Measurements from ENCODE around the gene AQP10.
"Not testable (repeated sequence)": the region's sequence is repeated elsewhere in the genome, so short reads cannot be mapped to it uniquely, and the experiment has no call there.

AQP10 gene, protein sequence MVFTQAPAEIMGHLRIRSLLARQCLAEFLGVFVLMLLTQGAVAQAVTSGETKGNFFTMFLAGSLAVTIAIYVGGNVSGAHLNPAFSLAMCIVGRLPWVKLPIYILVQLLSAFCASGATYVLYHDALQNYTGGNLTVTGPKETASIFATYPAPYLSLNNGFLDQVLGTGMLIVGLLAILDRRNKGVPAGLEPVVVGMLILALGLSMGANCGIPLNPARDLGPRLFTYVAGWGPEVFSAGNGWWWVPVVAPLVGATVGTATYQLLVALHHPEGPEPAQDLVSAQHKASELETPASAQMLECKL

DNA sequence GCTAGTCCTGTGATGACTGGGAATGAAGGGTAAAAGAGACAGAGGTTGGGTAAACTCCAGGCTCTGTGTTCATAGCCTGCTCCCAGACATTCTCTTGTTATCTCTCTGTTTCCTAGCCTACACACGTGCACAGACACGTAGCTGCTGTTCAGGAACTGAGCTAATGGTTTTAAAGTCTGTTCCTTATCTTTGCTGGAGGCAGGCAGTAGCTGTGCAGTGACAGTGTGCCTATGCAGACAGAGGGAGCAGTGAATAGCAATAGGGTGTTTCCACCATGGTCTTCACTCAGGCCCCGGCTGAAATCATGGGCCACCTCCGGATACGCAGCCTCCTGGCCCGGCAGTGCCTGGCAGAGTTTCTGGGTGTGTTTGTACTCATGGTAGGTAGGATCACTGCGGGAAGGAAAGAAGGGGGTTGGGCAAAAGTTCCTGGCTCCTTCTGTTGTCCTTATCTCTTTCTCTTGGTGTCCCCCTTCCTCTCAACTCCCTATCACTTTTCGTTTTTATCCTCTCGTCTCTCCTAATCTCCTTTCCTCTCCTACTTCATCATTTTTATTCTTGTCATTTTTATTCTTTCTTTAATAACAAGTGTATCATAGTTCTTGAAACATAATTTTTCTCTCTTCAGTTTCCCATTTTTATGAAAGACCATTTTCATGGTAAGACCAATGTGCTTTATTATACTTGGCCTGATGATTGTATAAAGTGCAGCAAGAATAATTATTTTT lies at the start of gene AQP10:
Gene AQP10, plus strand, starts transcription at position 212 of the 727 bp plus-strand sequence. Its CDS starts 63 bp downstream, at position 275.
- no peak within 1 kb of the TSS for H3K4me3 ChIP-seq (ENCODE audit: low read depth in 1 of 2, low read length in 2 of 2)
- H3K9ac ChIP-seq (ENCODE audit: low read depth in 1 of 2, low read length in 2 of 2), result peak within 1 kb of the TSS in 1 of 2 donors; percentile 25
- H3K9me3 ChIP-seq (ENCODE audit: control insufficient read depth in 1 of 2, low read length in 2 of 2), result peaks cover 4 to 8% of the 10 kb centered on the region in 2 donors
- peak within 1 kb of the TSS; percentile 56 for H3K27ac ChIP-seq (ENCODE audit: low read depth, low read length)
- H3K4me1 ChIP-seq (ENCODE audit: control insufficient read depth in 1 of 2, insufficient read depth in 2 of 2, low read length in 2 of 2), result peaks cover 6 to 11% of the 10 kb centered on the region in 2 donors
- no peaks in the 10 kb centered on the region for H3K36me3 ChIP-seq (ENCODE audit: control insufficient read depth in 1 of 2, insufficient read depth in 2 of 2, low read length in 2 of 2)
- peaks cover 6 to 9% of the 10 kb centered on the region in 2 donors for H3K27me3 ChIP-seq (ENCODE audit: control insufficient read depth in 1 of 2, insufficient read depth in 2 of 2, low read length in 2 of 2)

DNA sequence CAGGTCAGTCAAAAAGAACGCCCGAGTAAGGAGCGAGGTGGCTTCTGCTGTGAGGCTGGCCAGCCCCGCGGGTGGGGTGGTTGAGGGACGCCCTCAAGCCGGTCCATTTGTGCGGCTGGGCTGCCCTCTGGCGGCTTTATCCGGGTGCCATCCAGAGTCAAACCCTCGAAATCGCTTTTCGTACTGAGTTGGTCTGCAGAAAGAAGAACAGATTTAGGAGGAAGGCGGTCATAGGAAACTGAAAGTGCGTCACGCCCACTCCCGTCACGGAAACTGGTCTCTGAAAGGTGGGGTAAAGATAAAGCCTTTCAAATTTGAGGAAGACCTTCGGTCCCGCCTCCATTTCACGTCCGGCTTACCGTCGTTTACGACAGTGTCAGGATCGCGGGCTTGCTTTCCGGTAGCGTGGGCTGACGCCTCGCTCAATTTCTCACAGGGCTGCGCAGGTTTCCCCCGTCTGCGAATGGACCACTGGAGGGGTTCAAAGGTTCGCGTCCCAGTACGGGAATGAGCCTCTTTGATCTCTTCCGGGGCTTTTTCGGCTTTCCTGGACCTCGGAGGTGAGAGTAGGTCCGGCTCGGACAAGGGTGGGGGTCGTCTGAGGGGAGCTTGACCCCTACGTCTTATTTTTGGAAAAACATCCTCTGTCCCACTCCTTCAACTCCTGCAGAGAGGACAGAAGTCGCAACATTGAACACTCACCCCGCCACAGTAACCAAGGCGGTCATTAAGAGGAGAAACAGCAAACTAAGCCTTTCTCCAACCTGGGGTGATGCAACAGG lies 48.5 kb upstream of the AQP10 start, which contains the start of gene HAX1:
Gene HAX1, plus strand, starts transcription at position 413 of the 782 bp plus-strand sequence. Its CDS starts 95 bp downstream, at position 508.
- peak within 1 kb of the TSS; percentile 72 for H3K27ac ChIP-seq (ENCODE audit: low read depth, low read length)
- H3K4me3 ChIP-seq (ENCODE audit: low read depth in 1 of 2, low read length in 2 of 2), result peak within 1 kb of the TSS; percentile 92 to 93
- H3K36me3 ChIP-seq (ENCODE audit: control insufficient read depth in 1 of 2, insufficient read depth in 2 of 2, low read length in 2 of 2), result peaks cover 22 to 29% of the 10 kb centered on the region in 2 donors

DNA sequence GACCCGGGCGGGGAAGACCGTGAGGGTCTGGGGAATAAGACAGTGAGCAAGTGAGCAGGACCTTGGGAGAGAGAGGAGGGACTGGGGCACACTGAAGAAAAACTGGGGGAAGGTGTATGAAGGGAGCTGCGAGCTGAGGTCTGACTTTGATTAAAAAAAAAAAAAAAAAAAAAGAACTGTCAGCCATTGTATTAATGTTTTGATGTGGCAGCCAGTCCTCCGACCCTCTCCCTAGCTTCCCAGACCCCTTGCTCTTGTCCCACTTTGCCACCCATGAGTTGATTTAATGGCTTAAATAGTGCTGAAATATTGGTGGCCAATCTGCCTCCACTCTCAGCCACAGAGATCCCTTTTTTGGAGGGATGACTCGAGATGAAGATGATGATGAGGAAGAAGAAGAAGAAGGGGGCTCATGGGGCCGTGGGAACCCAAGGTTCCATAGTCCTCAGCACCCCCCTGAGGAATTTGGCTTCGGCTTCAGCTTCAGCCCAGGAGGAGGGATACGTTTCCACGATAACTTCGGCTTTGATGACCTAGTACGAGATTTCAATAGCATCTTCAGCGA lies 47.8 kb upstream of the AQP10 start:
- Histone ChIP-seq H3K9ac (ENCODE audit: low read depth in 1 of 2, low read length in 2 of 2) (peak overlapping the region; percentile 88 to 94), H3K27me3 (ENCODE audit: control insufficient read depth in 1 of 2, insufficient read depth in 2 of 2, low read length in 2 of 2) (no peaks in the 10 kb centered on the region), H3K4me3 (ENCODE audit: low read depth in 1 of 2, low read length in 2 of 2) (peak overlapping the region; percentile 92 to 93), H3K36me3 (ENCODE audit: control insufficient read depth in 1 of 2, insufficient read depth in 2 of 2, low read length in 2 of 2) (peaks cover 22 to 27% of the 10 kb centered on the region in 2 donors), H3K4me1 (ENCODE audit: control insufficient read depth in 1 of 2, insufficient read depth in 2 of 2, low read length in 2 of 2) (peaks cover 0 to 17% of the 10 kb centered on the region in 2 donors), H3K27ac (ENCODE audit: low read depth, low read length) (peak overlapping the region; percentile 72), H3K9me3 (ENCODE audit: control insufficient read depth in 1 of 2, low read length in 2 of 2) (no peaks in the 10 kb centered on the region)

More for the DNA sequence above, 48.5 kb upstream of the AQP10 start, which contains the start of gene HAX1:
- peaks cover 0 to 17% of the 10 kb centered on the region in 2 donors for H3K4me1 ChIP-seq (ENCODE audit: control insufficient read depth in 1 of 2, insufficient read depth in 2 of 2, low read length in 2 of 2)
- peak within 1 kb of the TSS; percentile 88 to 94 for H3K9ac ChIP-seq (ENCODE audit: low read depth in 1 of 2, low read length in 2 of 2)
- H3K27me3 ChIP-seq (ENCODE audit: control insufficient read depth in 1 of 2, insufficient read depth in 2 of 2, low read length in 2 of 2), result no peaks in the 10 kb centered on the region
- no peaks in the 10 kb centered on the region for H3K9me3 ChIP-seq (ENCODE audit: control insufficient read depth in 1 of 2, low read length in 2 of 2)

DNA sequence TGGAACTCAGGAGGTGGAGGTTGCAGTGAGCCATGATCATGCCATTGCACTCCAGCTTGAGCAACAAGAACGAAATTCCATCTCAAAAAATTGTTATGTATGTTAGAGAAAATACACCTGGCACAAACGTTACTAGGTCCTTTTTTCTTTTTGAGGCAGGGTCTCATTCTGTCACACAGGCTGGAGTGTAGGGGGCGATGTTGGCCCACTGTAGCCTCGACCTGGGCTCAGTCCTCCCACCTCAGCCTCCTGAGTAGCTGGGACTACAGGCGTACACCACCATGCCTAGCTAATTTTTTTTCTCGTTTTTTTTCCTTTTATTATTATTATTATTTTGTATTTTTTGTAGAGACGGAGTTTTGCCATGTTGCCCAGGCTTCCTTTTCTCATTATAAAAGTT lies 44.1 kb upstream of the AQP10 start:
- Histone ChIP-seq H3K9me3 (ENCODE audit: control insufficient read depth in 1 of 2, low read length in 2 of 2) (no peaks in the 10 kb centered on the region), H3K27me3 (ENCODE audit: control insufficient read depth in 1 of 2, insufficient read depth in 2 of 2, low read length in 2 of 2) (no peaks in the 10 kb centered on the region), H3K4me3 (ENCODE audit: low read depth in 1 of 2, low read length in 2 of 2) (no peak overlapping the region), H3K36me3 (ENCODE audit: control insufficient read depth in 1 of 2, insufficient read depth in 2 of 2, low read length in 2 of 2) (peaks cover 8% of the 10 kb centered on the region in 2 donors), H3K9ac (ENCODE audit: low read depth in 1 of 2, low read length in 2 of 2) (no peak overlapping the region), H3K4me1 (ENCODE audit: control insufficient read depth in 1 of 2, insufficient read depth in 2 of 2, low read length in 2 of 2) (peaks cover 0 to 13% of the 10 kb centered on the region in 2 donors), H3K27ac (ENCODE audit: low read depth, low read length) (no peak overlapping the region)

DNA sequence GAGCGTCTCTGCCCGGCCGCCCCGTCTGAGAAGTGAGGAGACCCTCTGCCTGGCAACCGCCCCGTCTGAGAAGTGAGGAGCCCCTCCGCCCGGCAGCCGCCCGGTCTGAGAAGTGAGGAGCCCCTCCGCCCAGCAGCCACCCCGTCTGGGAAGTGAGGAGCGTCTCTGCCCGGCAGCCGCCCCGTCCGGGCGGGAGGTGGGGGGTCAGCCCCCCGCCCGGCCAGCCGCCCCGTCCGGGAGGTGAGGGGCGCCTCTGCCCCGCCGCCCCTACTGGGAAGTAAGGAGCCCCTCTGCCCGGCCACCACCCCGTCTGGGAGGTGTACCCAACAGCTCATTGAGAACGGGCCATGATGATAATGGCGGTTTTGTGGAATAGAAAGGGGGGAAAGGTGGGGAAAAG lies 33.3 kb upstream of the AQP10 start:
- H3K9me3 ChIP-seq (ENCODE audit: control insufficient read depth in 1 of 2, low read length in 2 of 2); H3K36me3 ChIP-seq (ENCODE audit: control insufficient read depth in 1 of 2, insufficient read depth in 2 of 2, low read length in 2 of 2); H3K4me3 ChIP-seq (ENCODE audit: low read depth in 1 of 2, low read length in 2 of 2); H3K27me3 ChIP-seq (ENCODE audit: control insufficient read depth in 1 of 2, insufficient read depth in 2 of 2, low read length in 2 of 2); H3K4me1 ChIP-seq (ENCODE audit: control insufficient read depth in 1 of 2, insufficient read depth in 2 of 2, low read length in 2 of 2); H3K9ac ChIP-seq (ENCODE audit: low read depth in 1 of 2, low read length in 2 of 2); H3K27ac ChIP-seq (ENCODE audit: low read depth, low read length): not testable (repeated sequence)

DNA sequence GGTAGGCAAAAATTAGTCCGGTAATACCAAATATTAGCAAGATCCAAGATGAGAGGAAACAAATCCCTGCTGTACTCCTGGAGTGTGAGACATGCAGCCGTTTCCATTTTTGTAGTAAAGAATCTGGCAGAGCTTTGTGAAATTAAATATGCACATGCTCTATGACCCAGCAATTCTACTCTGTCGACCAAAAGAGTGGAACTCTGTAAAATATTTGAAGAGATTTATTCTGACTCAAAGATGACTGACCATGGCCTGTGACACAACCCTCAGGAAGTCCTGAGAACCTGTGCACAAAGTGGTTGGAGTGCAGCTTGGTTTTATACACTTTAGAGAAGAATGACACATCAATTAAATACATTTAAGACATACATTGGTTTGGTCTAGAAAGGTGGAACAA lies 32.2 kb upstream of the AQP10 start:
- H3K9ac ChIP-seq (ENCODE audit: low read depth in 1 of 2, low read length in 2 of 2), result no peak overlapping the region
- H3K27me3 ChIP-seq (ENCODE audit: control insufficient read depth in 1 of 2, insufficient read depth in 2 of 2, low read length in 2 of 2), result no peaks in the 10 kb centered on the region

DNA sequence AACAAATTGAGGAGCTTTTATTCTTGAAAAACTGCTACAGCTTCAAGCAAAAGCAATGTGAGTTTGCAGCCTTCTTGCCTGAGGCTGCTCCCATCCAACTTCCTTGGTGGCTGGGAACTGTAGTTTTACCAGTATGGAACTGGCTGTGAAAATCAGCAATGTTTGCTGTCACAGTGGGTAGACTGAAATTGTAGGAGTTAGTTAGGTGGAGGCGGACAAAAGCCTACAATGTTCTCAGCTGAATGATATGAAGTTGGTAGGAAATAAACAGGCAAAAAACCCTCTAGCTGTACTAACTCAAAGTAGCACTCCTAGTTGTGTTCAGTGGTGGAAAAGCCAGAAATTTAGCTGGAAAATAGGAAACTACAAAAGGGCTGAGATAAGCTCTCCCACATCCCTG lies 30.0 kb upstream of the AQP10 start:
- Histone ChIP-seq H3K9me3 (ENCODE audit: control insufficient read depth in 1 of 2, low read length in 2 of 2) (peaks cover 4 to 15% of the 10 kb centered on the region in 2 donors), H3K27ac (ENCODE audit: low read depth, low read length) (no peak overlapping the region), H3K4me1 (ENCODE audit: control insufficient read depth in 1 of 2, insufficient read depth in 2 of 2, low read length in 2 of 2) (no peaks in the 10 kb centered on the region), H3K27me3 (ENCODE audit: control insufficient read depth in 1 of 2, insufficient read depth in 2 of 2, low read length in 2 of 2) (no peaks in the 10 kb centered on the region), H3K9ac (ENCODE audit: low read depth in 1 of 2, low read length in 2 of 2) (no peak overlapping the region), H3K4me3 (ENCODE audit: low read depth in 1 of 2, low read length in 2 of 2) (no peak overlapping the region), H3K36me3 (ENCODE audit: control insufficient read depth in 1 of 2, insufficient read depth in 2 of 2, low read length in 2 of 2) (no peaks in the 10 kb centered on the region)

More for the DNA sequence above, 32.2 kb upstream of the AQP10 start:
- H3K36me3 ChIP-seq (ENCODE audit: control insufficient read depth in 1 of 2, insufficient read depth in 2 of 2, low read length in 2 of 2), result no peaks in the 10 kb centered on the region
- no peaks in the 10 kb centered on the region for H3K4me1 ChIP-seq (ENCODE audit: control insufficient read depth in 1 of 2, insufficient read depth in 2 of 2, low read length in 2 of 2)
- no peak overlapping the region for H3K4me3 ChIP-seq (ENCODE audit: low read depth in 1 of 2, low read length in 2 of 2)
- H3K9me3 ChIP-seq (ENCODE audit: control insufficient read depth in 1 of 2, low read length in 2 of 2), result no peaks in the 10 kb centered on the region
- no peak overlapping the region for H3K27ac ChIP-seq (ENCODE audit: low read depth, low read length)

DNA sequence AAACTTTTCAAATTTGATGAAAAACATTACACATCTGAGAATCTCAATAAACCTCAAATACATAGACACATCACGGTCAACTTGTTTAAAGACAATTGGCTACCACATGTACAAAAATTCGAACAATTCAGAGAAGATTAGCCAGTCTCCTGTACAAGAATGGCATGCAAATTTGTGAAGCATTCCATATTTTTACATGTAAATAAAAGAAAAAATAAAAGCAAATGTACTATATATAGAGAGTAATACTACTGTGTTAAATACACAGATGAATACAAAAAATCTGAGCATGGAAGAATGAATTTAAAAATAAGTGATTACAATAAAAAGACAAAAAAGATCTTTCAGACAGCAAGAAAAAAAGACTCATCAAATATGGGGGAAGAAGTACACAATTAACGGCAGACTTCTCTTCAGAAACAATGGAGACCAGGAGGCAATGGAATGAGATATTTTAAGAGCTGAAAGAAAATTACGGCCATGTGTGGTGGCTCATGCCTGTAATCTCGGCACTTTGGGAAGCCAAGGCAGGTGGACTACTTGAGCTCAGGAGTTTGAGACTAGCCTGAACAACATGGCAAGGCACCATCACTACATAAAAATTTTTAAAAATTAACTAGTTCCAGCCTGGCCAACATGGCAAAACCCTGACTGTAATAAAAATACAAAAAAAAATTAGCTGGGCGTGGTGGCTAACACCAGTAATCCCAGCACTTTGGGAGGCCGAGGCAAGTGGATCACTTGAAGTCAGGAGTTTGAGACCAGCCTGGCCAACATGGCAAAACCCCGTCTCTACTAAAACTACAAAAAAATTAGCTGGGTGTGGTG lies 25.3 kb upstream of the AQP10 start:
- no peaks in the 10 kb centered on the region for H3K27me3 ChIP-seq (ENCODE audit: control insufficient read depth in 1 of 2, insufficient read depth in 2 of 2, low read length in 2 of 2)
- no peak overlapping the region for H3K4me3 ChIP-seq (ENCODE audit: low read depth in 1 of 2, low read length in 2 of 2)
- peaks cover 4 to 15% of the 10 kb centered on the region in 2 donors for H3K9me3 ChIP-seq (ENCODE audit: control insufficient read depth in 1 of 2, low read length in 2 of 2)
- H3K9ac ChIP-seq (ENCODE audit: low read depth in 1 of 2, low read length in 2 of 2), result no peak overlapping the region
- no peak overlapping the region for H3K27ac ChIP-seq (ENCODE audit: low read depth, low read length)
- no peaks in the 10 kb centered on the region for H3K4me1 ChIP-seq (ENCODE audit: control insufficient read depth in 1 of 2, insufficient read depth in 2 of 2, low read length in 2 of 2)
- H3K36me3 ChIP-seq (ENCODE audit: control insufficient read depth in 1 of 2, insufficient read depth in 2 of 2, low read length in 2 of 2), result no peaks in the 10 kb centered on the region

DNA sequence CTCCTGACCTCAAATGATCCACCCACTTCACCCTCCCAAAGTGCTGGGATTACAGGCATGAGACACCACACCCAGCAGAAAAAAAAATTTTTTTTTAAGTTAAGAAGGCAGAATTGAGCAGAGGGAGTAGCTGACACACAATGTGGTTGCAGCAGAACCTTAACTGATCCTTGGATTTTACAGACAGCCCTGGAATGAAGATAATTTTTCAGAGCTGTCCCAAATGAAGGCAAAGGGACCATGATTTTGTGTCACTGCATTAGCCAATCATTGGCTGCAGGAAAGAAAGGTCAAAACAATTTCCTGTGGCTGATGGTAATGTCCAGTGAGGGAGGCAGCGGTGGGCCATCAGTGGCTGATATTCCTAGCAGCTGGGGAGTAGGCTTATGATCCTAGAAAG lies 19.3 kb upstream of the AQP10 start:
- Histone ChIP-seq H3K4me3 (ENCODE audit: low read depth in 1 of 2, low read length in 2 of 2) (no peak overlapping the region), H3K36me3 (ENCODE audit: control insufficient read depth in 1 of 2, insufficient read depth in 2 of 2, low read length in 2 of 2) (no peaks in the 10 kb centered on the region), H3K9ac (ENCODE audit: low read depth in 1 of 2, low read length in 2 of 2) (no peak overlapping the region), H3K27ac (ENCODE audit: low read depth, low read length) (no peak overlapping the region), H3K27me3 (ENCODE audit: control insufficient read depth in 1 of 2, insufficient read depth in 2 of 2, low read length in 2 of 2) (no peaks in the 10 kb centered on the region), H3K9me3 (ENCODE audit: control insufficient read depth in 1 of 2, low read length in 2 of 2) (no peaks in the 10 kb centered on the region), H3K4me1 (ENCODE audit: control insufficient read depth in 1 of 2, insufficient read depth in 2 of 2, low read length in 2 of 2) (no peaks in the 10 kb centered on the region)

Data from duodenal mucosa (tissue), 2 donors.